ENCODE measurements around the gene LZTS3. TPM values are rescaled to one million over a fixed set of nuclear protein-coding genes. Genes with fewer than 3 reads are reported as not detected.

LZTS3 gene
- total RNA-seq, 1 experiment from 2014 or later, result 0.03 TPM

Other genes with a start within 250 kb of the LZTS3 start
- not detected in 2 replicates for gene GNRH2, start 129.9 kb downstream of the LZTS3 start, total RNA-seq (2014; rRNA removed; shearing (Covaris generic); ENCODE audit: low replicate concordance)
- gene MRPS26, start 127.5 kb downstream of the LZTS3 start, total RNA-seq (2014; rRNA removed; shearing (Covaris generic); ENCODE audit: low replicate concordance), result 44.1 and 63.8 TPM in 2 replicates
- not detected in 2 replicates for gene OXT, start 101.9 kb downstream of the LZTS3 start, total RNA-seq (2014; rRNA removed; shearing (Covaris generic); ENCODE audit: low replicate concordance)
- gene AVP, start 88.8 kb downstream of the LZTS3 start, total RNA-seq (2014; rRNA removed; shearing (Covaris generic); ENCODE audit: low replicate concordance), result not detected in 2 replicates
- 6.9 and 7.9 TPM in 2 replicates for gene FASTKD5, start 13.7 kb downstream of the LZTS3 start, total RNA-seq (2014; rRNA removed; shearing (Covaris generic); ENCODE audit: low replicate concordance)
- 2.3 and 3.9 TPM in 2 replicates for gene UBOX5, start 13.7 kb downstream of the LZTS3 start, total RNA-seq (2014; rRNA removed; shearing (Covaris generic); ENCODE audit: low replicate concordance)
- 21.7 and 33.5 TPM in 2 replicates for gene DDRGK1, start 31.1 kb upstream of the LZTS3 start, total RNA-seq (2014; rRNA removed; shearing (Covaris generic); ENCODE audit: low replicate concordance)
- gene ITPA, start 35.9 kb upstream of the LZTS3 start, total RNA-seq (2014; rRNA removed; shearing (Covaris generic); ENCODE audit: low replicate concordance), result 41.3 and 48.5 TPM in 2 replicates
- 0.20 TPM in 1 of 2 replicates, not detected in the other for gene SLC4A11, start 65.6 kb upstream of the LZTS3 start, total RNA-seq (2014; rRNA removed; shearing (Covaris generic); ENCODE audit: low replicate concordance)
- gene DNAAF9, start 234.1 kb upstream of the LZTS3 start, total RNA-seq (2014; rRNA removed; shearing (Covaris generic); ENCODE audit: low replicate concordance), result 0.86 and 1.9 TPM in 2 replicates

Measured in MG63 (cell line).